ENCODE data around the gene C16orf87. TPM values are rescaled to one million over a fixed set of nuclear protein-coding genes. Genes with fewer than 3 reads are reported as not detected.

The C16orf87 gene
- total RNA-seq, 1 experiment from 2014 or later, result 8.7 TPM

DNA sequence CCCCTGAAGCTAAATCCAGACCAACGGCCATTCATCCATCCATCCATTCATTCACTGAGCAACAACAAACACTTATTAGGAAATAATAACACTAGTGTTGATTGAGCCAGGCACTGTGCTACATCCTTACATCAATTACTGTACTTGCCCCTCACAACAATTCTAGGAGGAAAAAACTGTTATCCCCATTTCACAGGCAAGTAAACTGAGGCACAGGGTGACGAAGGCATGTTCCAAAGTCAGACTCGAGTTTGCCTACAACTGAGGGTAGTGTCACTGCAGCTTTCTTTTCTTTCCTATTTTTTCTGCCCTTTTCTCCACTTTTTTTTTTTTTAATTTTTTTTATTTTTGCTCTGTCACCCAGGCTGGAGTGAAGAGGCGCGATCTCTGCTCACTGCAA is 71.7 kb downstream of the C16orf87 start:
- intact Hi-C loops (cut with micrococcal nuclease; ENCODE audit: unreplicated experiment), result no loop called here
- TF ChIP-seq SIN3A (IDR thresholded peaks at IDR 0.05; ENCODE audit: borderline replicate concordance, insufficient read depth, low read depth, low read length), result no peak
- TF ChIP-seq POLR2AphosphoS5 (IDR thresholded peaks at IDR 0.05; ENCODE audit: low read depth, low read length), result no peak
- TF ChIP-seq, protein P1, sequence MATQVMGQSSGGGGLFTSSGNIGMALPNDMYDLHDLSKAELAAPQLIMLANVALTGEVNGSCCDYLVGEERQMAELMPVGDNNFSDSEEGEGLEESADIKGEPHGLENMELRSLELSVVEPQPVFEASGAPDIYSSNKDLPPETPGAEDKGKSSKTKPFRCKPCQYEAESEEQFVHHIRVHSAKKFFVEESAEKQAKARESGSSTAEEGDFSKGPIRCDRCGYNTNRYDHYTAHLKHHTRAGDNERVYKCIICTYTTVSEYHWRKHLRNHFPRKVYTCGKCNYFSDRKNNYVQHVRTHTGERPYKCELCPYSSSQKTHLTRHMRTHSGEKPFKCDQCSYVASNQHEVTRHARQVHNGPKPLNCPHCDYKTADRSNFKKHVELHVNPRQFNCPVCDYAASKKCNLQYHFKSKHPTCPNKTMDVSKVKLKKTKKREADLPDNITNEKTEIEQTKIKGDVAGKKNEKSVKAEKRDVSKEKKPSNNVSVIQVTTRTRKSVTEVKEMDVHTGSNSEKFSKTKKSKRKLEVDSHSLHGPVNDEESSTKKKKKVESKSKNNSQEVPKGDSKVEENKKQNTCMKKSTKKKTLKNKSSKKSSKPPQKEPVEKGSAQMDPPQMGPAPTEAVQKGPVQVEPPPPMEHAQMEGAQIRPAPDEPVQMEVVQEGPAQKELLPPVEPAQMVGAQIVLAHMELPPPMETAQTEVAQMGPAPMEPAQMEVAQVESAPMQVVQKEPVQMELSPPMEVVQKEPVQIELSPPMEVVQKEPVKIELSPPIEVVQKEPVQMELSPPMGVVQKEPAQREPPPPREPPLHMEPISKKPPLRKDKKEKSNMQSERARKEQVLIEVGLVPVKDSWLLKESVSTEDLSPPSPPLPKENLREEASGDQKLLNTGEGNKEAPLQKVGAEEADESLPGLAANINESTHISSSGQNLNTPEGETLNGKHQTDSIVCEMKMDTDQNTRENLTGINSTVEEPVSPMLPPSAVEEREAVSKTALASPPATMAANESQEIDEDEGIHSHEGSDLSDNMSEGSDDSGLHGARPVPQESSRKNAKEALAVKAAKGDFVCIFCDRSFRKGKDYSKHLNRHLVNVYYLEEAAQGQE (IDR thresholded peaks at IDR 0.05; ENCODE audit: insufficient read depth in 1 of 2, low read depth in 2 of 2, low read length in 1 of 2), result no peak
- no peak for TF ChIP-seq CTCF (IDR thresholded peaks at IDR 0.05)
- Histone ChIP-seq H3K4me3 (ENCODE audit: low read depth in 2 of 2, low read length in 2 of 2) (no peak overlapping the region), H3K36me3 (ENCODE audit: control insufficient read depth, insufficient read depth, low read length) (no peaks in the 10 kb centered on the region), H3K9me3 (ENCODE audit: control insufficient read depth, insufficient read depth, low read depth, low read length) (no peaks in the 10 kb centered on the region), H3K27ac (ENCODE audit: low read length) (no peak overlapping the region), H3K4me1 (ENCODE audit: control insufficient read depth, insufficient read depth, low read length) (no peaks in the 10 kb centered on the region), H3K27me3 (ENCODE audit: control insufficient read depth, insufficient read depth, low read length) (no peaks in the 10 kb centered on the region)
- ATAC-seq (no peak), DNase-seq (ENCODE audit: low read depth, low spot score) (no peak)
- BruUV-seq (replicated peaks), result no TSS peak
- CTCF ChIA-PET, result no interaction called here
- in situ Hi-C loops (cut with HindIII; ENCODE audit: low pct_unique_long_range_greater_than_20kb, low sequenced_read_pairs), result no loop called here
- POLR2A ChIA-PET, result no interaction called here

DNA sequence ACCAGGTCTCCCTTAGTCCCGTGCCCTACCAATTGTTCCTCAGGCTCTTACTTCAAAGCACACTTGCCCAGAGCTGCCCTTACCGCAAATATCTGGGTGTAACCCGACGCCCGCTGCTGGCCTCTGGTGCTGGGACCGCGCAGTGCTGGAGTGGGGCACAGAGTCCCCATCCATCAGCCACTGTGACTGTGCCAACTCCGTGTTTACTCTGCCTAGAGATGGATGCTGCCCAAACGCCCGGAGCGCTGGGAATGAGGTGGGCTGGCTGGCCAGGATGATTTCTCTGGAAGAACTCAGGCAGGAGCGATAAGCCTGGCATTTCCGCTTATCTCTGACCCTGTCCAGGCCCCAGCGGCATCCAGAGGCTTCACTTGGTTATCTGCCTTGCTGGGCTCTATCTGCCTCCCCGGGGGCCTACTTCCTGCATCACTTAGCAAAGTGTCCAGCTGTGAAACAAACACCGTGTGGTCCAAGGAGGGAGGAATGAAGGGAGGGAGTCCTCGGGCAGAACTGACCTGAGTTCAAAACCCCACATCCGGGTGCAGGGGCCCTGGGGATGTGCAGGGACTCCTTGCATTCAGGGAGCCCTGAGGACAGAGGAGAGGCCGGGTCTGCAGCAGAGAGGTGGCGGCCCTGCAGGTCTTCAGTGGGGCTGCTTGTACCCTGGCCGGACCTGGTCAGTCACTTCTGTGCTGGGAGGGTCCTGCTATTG is 73.5 kb downstream of the C16orf87 start:
- in situ Hi-C loops (cut with HindIII; ENCODE audit: low pct_unique_long_range_greater_than_20kb, low sequenced_read_pairs) (no loop called here), intact Hi-C loops (cut with micrococcal nuclease; ENCODE audit: unreplicated experiment) (no loop called here)
- ChIA-PET POLR2A (no interaction called here), CTCF (no interaction called here)
- Histone ChIP-seq H3K27ac (ENCODE audit: low read length) (no peak overlapping the region), H3K27me3 (ENCODE audit: control insufficient read depth, insufficient read depth, low read length) (no peaks in the 10 kb centered on the region), H3K4me1 (ENCODE audit: control insufficient read depth, insufficient read depth, low read length) (no peaks in the 10 kb centered on the region), H3K9me3 (ENCODE audit: control insufficient read depth, insufficient read depth, low read depth, low read length) (no peaks in the 10 kb centered on the region), H3K4me3 (ENCODE audit: low read depth in 2 of 2, low read length in 2 of 2) (no peak overlapping the region), H3K36me3 (ENCODE audit: control insufficient read depth, insufficient read depth, low read length) (no peaks in the 10 kb centered on the region)
- no TSS peak for BruUV-seq (replicated peaks)
- ATAC-seq (0 out of 2 replicates have a peak, but pooled peaks have one; percentile 26), DNase-seq (ENCODE audit: low read depth, low spot score) (no peak)
- TF ChIP-seq, protein P1 (IDR thresholded peaks at IDR 0.05; ENCODE audit: insufficient read depth in 1 of 2, low read depth in 2 of 2, low read length in 1 of 2), result no peak
- no peak for TF ChIP-seq CTCF (IDR thresholded peaks at IDR 0.05)

Data from Panc1 (cell line).